ENCODE measurements around the gene ZNF530. TPM values are rescaled to one million over a fixed set of nuclear protein-coding genes. Genes with fewer than 3 reads are reported as not detected.
A peak's percentile ranks its signal among the peaks of the same experiment; 100 is the strongest.

ZNF530 gene
- total and polyA plus RNA-seq, 9 of the 15 experiments (the other 6 are each of a cell fraction or from before 2014, with no cell fraction given), result 0.28 to 5.9 (median 4.0) TPM

GRCh38 chr19:57578487-57579205, 21.0 kb upstream of the ZNF530 start, which contains the start of gene ZNF416 (continued):
- TF ChIP-seq, protein P1, sequence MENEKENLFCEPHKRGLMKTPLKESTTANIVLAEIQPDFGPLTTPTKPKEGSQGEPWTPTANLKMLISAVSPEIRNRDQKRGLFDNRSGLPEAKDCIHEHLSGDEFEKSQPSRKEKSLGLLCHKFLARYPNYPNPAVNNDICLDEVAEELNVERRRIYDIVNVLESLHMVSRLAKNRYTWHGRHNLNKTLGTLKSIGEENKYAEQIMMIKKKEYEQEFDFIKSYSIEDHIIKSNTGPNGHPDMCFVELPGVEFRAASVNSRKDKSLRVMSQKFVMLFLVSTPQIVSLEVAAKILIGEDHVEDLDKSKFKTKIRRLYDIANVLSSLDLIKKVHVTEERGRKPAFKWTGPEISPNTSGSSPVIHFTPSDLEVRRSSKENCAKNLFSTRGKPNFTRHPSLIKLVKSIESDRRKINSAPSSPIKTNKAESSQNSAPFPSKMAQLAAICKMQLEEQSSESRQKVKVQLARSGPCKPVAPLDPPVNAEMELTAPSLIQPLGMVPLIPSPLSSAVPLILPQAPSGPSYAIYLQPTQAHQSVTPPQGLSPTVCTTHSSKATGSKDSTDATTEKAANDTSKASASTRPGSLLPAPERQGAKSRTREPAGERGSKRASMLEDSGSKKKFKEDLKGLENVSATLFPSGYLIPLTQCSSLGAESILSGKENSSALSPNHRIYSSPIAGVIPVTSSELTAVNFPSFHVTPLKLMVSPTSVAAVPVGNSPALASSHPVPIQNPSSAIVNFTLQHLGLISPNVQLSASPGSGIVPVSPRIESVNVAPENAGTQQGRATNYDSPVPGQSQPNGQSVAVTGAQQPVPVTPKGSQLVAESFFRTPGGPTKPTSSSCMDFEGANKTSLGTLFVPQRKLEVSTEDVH (IDR thresholded peaks at IDR 0.05; ENCODE audit: low read depth, partially characterized antibody), result no peak
- TF ChIP-seq CHD7 (IDR thresholded peaks at IDR 0.05; ENCODE audit: low read depth, low read length) (no peak), ARHGAP35 (IDR thresholded peaks at IDR 0.05; ENCODE audit: partially characterized antibody) (no peak), MBD2 (IDR thresholded peaks at IDR 0.05; ENCODE audit: borderline replicate concordance, low read depth) (peak; percentile 83), CBFA2T2 (conservative IDR thresholded peaks at IDR 0.05) (no peak), GABPB1 (CRISPR knock-in tag; IDR thresholded peaks at IDR 0.05) (peak; percentile 94), ZBTB1 (CRISPR knock-in tag; IDR thresholded peaks at IDR 0.05; ENCODE audit: borderline replicate concordance, low read depth) (no peak), ZNF780A (CRISPR knock-in tag; IDR thresholded peaks at IDR 0.05) (no peak), TCF3 (CRISPR knock-in tag; IDR thresholded peaks at IDR 0.05) (no peak), ZKSCAN8 (CRISPR knock-in tag; IDR thresholded peaks at IDR 0.05) (no peak), NEUROD1 (IDR thresholded peaks at IDR 0.05; ENCODE audit: borderline replicate concordance, low read depth, low read length, partially characterized antibody) (peak; percentile 20), MYNN (IDR thresholded peaks at IDR 0.05) (no peak), MYNN (CRISPR knock-in tag; IDR thresholded peaks at IDR 0.05) (no peak), CREM (IDR thresholded peaks at IDR 0.05; ENCODE audit: low read depth) (peak; percentile 71), HNRNPK (IDR thresholded peaks at IDR 0.05; ENCODE audit: low read depth, low read length, poor library complexity, severe bottlenecking) (no peak)

All from K562 (cell line).